ENCODE data around the gene MAMSTR. TPM values are rescaled to one million over a fixed set of nuclear protein-coding genes. Genes with fewer than 3 reads are reported as not detected.

The MAMSTR gene
- total RNA-seq, 1 donor from 2014 or later = 2.1 TPM

- Mint-ChIP-seq H3K9me3 (ENCODE audit: low read depth) (no peaks in the 10 kb centered on the region), H3K36me3 (ENCODE audit: insufficient read depth) (no peaks in the 10 kb centered on the region), H3K27me3 (peaks cover 24% of the 10 kb centered on the region), H3K4me1 (ENCODE audit: low read depth) (peaks cover 8% of the 10 kb centered on the region), H3K27ac (no peak overlapping the region), H3K4me3 (ENCODE audit: low read depth) (no peak overlapping the region)
- DNase-seq (ENCODE audit: low spot score, unreplicated experiment) = no peak
- TF ChIP-seq, protein P1, sequence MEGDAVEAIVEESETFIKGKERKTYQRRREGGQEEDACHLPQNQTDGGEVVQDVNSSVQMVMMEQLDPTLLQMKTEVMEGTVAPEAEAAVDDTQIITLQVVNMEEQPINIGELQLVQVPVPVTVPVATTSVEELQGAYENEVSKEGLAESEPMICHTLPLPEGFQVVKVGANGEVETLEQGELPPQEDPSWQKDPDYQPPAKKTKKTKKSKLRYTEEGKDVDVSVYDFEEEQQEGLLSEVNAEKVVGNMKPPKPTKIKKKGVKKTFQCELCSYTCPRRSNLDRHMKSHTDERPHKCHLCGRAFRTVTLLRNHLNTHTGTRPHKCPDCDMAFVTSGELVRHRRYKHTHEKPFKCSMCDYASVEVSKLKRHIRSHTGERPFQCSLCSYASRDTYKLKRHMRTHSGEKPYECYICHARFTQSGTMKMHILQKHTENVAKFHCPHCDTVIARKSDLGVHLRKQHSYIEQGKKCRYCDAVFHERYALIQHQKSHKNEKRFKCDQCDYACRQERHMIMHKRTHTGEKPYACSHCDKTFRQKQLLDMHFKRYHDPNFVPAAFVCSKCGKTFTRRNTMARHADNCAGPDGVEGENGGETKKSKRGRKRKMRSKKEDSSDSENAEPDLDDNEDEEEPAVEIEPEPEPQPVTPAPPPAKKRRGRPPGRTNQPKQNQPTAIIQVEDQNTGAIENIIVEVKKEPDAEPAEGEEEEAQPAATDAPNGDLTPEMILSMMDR (IDR thresholded peaks at IDR 0.05; ENCODE audit: unreplicated experiment) = no peak
These were observed 38.2 kb upstream of the MAMSTR start for GRCh38 chr19:48757741-48758144.

GRCh38 chr19:48757089-48757675, 37.7 kb upstream of the MAMSTR start:
- Mint-ChIP-seq H3K4me1 (ENCODE audit: low read depth) (peaks cover 9% of the 10 kb centered on the region), H3K27ac (no peak overlapping the region), H3K9me3 (ENCODE audit: low read depth) (no peaks in the 10 kb centered on the region), H3K27me3 (peaks cover 18% of the 10 kb centered on the region), H3K36me3 (ENCODE audit: insufficient read depth) (no peaks in the 10 kb centered on the region), H3K4me3 (ENCODE audit: low read depth) (no peak overlapping the region)
- TF ChIP-seq, protein P1 (IDR thresholded peaks at IDR 0.05; ENCODE audit: unreplicated experiment) = no peak
- DNase-seq (ENCODE audit: low spot score, unreplicated experiment) = no peak

DNA sequence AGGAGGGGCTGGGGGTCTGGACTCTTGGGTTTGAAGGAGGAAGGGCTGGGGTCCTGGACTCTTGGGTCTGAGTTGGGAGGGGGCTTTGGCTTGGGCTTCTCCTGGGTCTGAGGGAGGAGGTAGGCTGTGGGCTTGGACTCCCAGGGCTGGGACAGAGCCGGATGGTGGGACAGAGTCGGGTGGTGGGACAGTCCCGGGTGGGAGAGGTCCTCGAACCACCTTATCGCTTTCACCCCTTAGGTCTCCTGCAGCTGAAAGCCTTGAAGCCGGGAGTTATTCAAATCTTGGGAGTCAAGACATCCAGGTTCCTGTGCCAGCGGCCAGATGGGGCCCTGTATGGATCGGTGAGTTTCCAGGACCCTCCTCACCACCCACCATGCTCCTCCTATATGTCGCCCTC, 37.2 kb upstream of the MAMSTR start:
- TF ChIP-seq, protein P1 (IDR thresholded peaks at IDR 0.05; ENCODE audit: unreplicated experiment) = no peak
- no peak for DNase-seq (ENCODE audit: low spot score, unreplicated experiment)
- Mint-ChIP-seq H3K9me3 (ENCODE audit: low read depth) (no peaks in the 10 kb centered on the region), H3K27me3 (peaks cover 16% of the 10 kb centered on the region), H3K4me3 (ENCODE audit: low read depth) (no peak overlapping the region), H3K27ac (no peak overlapping the region), H3K4me1 (ENCODE audit: low read depth) (peaks cover 11% of the 10 kb centered on the region), H3K36me3 (ENCODE audit: insufficient read depth) (no peaks in the 10 kb centered on the region)

DNA sequence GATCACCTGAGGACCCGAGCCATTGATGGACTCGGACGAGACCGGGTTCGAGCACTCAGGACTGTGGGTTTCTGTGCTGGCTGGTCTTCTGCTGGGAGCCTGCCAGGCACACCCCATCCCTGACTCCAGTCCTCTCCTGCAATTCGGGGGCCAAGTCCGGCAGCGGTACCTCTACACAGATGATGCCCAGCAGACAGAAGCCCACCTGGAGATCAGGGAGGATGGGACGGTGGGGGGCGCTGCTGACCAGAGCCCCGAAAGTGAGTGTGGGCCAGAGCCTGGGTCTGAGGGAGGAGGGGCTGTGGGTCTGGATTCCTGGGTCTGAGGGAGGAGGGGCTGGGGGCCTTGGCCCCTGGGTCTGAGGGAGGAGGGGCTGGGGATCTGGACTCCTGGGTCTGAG, 36.7 kb upstream of the MAMSTR start:
- TF ChIP-seq, protein P1 (IDR thresholded peaks at IDR 0.05; ENCODE audit: unreplicated experiment) = no peak
- H3K36me3 Mint-ChIP-seq (ENCODE audit: insufficient read depth) = no peaks in the 10 kb centered on the region
- H3K27me3 Mint-ChIP-seq = peaks cover 14% of the 10 kb centered on the region
- no peak for DNase-seq (ENCODE audit: low spot score, unreplicated experiment)
- no peaks in the 10 kb centered on the region for H3K9me3 Mint-ChIP-seq (ENCODE audit: low read depth)
- no peak overlapping the region for H3K4me3 Mint-ChIP-seq (ENCODE audit: low read depth)
- H3K27ac Mint-ChIP-seq = no peak overlapping the region
- peaks cover 12% of the 10 kb centered on the region for H3K4me1 Mint-ChIP-seq (ENCODE audit: low read depth)

GRCh38 chr19:48755787-48756186, 36.3 kb upstream of the MAMSTR start:
- no peak overlapping the region for H3K4me3 Mint-ChIP-seq (ENCODE audit: low read depth)
- H3K27me3 Mint-ChIP-seq = peaks cover 13% of the 10 kb centered on the region
- H3K4me1 Mint-ChIP-seq (ENCODE audit: low read depth) = peaks cover 14% of the 10 kb centered on the region
- no peak for DNase-seq (ENCODE audit: low spot score, unreplicated experiment)
- H3K27ac Mint-ChIP-seq = no peak overlapping the region
- no peaks in the 10 kb centered on the region for H3K36me3 Mint-ChIP-seq (ENCODE audit: insufficient read depth)
- TF ChIP-seq, protein P1 (IDR thresholded peaks at IDR 0.05; ENCODE audit: unreplicated experiment) = no peak
- no peaks in the 10 kb centered on the region for H3K9me3 Mint-ChIP-seq (ENCODE audit: low read depth)
